ENCODE measurements around the gene UBAC2.

UBAC2 gene

DNA sequence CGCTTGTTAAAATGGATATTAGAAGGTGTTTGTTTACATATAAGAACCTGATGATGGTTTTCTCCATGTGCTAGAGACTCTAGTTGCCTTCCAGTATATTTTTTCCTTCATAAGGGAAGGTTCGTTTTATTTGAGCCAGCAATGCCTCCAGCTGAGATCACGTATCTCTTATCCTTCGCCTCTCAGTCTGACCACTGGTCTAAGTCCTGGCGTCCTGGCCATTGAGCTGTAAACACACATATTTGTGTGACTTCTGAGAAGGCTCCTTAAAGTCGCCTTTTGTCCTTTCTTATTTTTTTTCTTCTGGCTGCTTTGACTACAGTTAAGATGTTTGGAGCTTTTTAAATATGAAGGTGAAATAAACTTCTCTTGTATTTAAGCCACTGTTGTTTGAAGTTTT is 130.3 kb downstream of the UBAC2 start:
- CTCF ChIA-PET = interaction anchor here (1.0 to 3.8 kb wide), 7 partner anchors 7 to 104 kb away, joined by 3 to 13 read pairs (median 8); no protein-coding TSS in a partner anchor
- TF ChIP-seq, protein P1, sequence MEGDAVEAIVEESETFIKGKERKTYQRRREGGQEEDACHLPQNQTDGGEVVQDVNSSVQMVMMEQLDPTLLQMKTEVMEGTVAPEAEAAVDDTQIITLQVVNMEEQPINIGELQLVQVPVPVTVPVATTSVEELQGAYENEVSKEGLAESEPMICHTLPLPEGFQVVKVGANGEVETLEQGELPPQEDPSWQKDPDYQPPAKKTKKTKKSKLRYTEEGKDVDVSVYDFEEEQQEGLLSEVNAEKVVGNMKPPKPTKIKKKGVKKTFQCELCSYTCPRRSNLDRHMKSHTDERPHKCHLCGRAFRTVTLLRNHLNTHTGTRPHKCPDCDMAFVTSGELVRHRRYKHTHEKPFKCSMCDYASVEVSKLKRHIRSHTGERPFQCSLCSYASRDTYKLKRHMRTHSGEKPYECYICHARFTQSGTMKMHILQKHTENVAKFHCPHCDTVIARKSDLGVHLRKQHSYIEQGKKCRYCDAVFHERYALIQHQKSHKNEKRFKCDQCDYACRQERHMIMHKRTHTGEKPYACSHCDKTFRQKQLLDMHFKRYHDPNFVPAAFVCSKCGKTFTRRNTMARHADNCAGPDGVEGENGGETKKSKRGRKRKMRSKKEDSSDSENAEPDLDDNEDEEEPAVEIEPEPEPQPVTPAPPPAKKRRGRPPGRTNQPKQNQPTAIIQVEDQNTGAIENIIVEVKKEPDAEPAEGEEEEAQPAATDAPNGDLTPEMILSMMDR (IDR thresholded peaks at IDR 0.05; ENCODE audit: control extremely low read depth, extremely low read depth, low read depth, missing control alignments) = no peak
- POLR2A ChIA-PET = no interaction called here
- DNase-seq (ENCODE audit: extremely low spot score) = no peak

DNA sequence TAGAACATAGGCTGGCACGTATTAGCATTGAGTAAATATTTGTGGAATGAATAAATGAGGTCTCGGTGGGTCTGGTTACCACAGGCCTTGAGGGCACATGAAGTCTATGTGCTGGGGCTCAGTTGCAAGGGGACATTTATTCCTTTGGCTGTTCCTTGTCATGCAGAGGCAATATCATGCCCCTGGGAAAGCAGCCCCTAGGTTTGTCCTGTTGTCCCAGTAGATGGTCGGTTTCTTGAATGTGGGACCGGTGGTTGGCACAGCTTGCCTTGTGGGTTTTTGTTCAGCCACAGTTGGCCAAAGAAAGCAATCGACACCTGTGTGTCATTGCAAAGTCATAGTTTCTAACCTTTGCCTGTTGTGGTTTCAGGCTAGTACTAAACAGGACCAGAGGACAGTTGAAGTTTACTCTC is 131.2 kb downstream of the UBAC2 start:
- TF ChIP-seq, protein P1 (IDR thresholded peaks at IDR 0.05; ENCODE audit: control extremely low read depth, extremely low read depth, low read depth, missing control alignments) = no peak
- ChIA-PET POLR2A (no interaction called here), CTCF (interaction anchor here (1.4 to 3.8 kb wide), 3 partner anchors 9 to 103 kb away, joined by 5 to 13 read pairs (median 12); no protein-coding TSS in a partner anchor)
- no peak for DNase-seq (ENCODE audit: extremely low spot score)

DNA sequence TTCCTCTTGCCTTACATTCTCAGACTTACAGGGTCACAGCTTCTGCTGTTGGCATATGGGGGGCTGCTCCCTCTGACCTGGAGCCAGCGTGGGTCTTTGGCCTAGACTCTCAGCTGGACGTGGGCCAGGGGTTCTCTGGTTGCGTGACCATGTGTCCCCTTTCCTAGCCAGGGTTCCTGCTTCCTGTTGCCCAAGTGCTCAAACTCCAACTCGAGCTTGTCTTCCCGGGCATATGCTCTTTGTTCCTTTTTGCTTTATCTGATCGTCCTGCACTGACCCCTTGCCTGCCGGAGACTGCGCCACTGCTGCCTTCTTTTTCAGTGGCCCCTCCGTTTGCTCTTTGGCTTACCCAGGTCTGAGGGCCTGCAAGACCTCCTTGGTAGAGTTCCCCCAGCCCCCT is 131.8 kb downstream of the UBAC2 start:
- DNase-seq (ENCODE audit: extremely low spot score) = no peak
- ChIA-PET CTCF (no interaction called here), POLR2A (no interaction called here)
- TF ChIP-seq, protein P1 (IDR thresholded peaks at IDR 0.05; ENCODE audit: control extremely low read depth, extremely low read depth, low read depth, missing control alignments) = no peak

- no peak for DNase-seq (ENCODE audit: extremely low spot score)
- ChIA-PET CTCF (interaction anchor here (0.7 to 2.6 kb wide), 10 partner anchors 10 to 103 kb away, joined by 3 to 8 read pairs (median 4); no protein-coding TSS in a partner anchor), POLR2A (interaction anchor here (0.6 kb wide), 1 partner anchor 47 kb away, joined by 4 read pairs; no protein-coding TSS in a partner anchor)
- TF ChIP-seq, protein P1 (IDR thresholded peaks at IDR 0.05; ENCODE audit: control extremely low read depth, extremely low read depth, low read depth, missing control alignments) = no peak
Observed at GRCh38 chr13:99334221-99334620, 133.6 kb downstream of the UBAC2 start.

- CTCF ChIA-PET = interaction anchor here (1.0 to 2.6 kb wide), 11 partner anchors 11 to 102 kb away, joined by 3 to 8 read pairs (median 4); no protein-coding TSS in a partner anchor
- TF ChIP-seq, protein P1 (IDR thresholded peaks at IDR 0.05; ENCODE audit: control extremely low read depth, extremely low read depth, low read depth, missing control alignments) = no peak
- no peak for DNase-seq (ENCODE audit: extremely low spot score)
- POLR2A ChIA-PET = interaction anchor here (0.7 kb wide), 1 partner anchor 10 kb away, joined by 3 read pairs; no protein-coding TSS in a partner anchor
Observed at GRCh38 chr13:99335087-99335486, 134.4 kb downstream of the UBAC2 start.

DNA sequence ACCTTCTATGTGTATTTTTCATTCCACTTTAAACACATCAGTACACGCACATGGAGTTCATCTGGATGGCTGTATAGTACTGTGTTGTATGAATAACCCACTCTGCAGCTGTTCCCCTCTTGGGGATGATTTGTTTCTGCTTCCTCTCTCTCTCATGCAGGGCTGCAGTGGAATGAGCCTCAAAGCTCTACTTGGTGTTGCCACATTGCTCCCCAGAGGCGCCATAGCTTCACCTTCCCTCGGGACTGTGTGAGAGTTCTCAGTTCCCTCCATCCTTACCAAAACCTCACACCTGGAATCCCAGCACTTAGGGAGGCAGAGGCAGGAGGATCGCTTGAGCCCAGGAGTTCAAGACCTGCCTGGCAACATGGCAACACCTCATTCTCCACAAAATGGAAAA is 134.9 kb downstream of the UBAC2 start:
- TF ChIP-seq, protein P1 (IDR thresholded peaks at IDR 0.05; ENCODE audit: control extremely low read depth, extremely low read depth, low read depth, missing control alignments) = no peak
- DNase-seq (ENCODE audit: extremely low spot score) = no peak
- CTCF ChIA-PET = interaction anchor here (0.7 to 2.6 kb wide), 10 partner anchors 10 to 70 kb away, joined by 3 to 8 read pairs (median 4); no protein-coding TSS in a partner anchor
- POLR2A ChIA-PET = no interaction called here
